ENCODE data around the gene DNAJC5. TPM values are rescaled to one million over a fixed set of nuclear protein-coding genes. Genes with fewer than 3 reads are reported as not detected.
"Not testable (repeated sequence)": the region's sequence is repeated elsewhere in the genome, so short reads cannot be mapped to it uniquely, and the experiment has no call there.

Gene DNAJC5
- total and polyA plus RNA-seq, 2 experiments from 2014 or later = 22.4 to 68.0 TPM

DNA sequence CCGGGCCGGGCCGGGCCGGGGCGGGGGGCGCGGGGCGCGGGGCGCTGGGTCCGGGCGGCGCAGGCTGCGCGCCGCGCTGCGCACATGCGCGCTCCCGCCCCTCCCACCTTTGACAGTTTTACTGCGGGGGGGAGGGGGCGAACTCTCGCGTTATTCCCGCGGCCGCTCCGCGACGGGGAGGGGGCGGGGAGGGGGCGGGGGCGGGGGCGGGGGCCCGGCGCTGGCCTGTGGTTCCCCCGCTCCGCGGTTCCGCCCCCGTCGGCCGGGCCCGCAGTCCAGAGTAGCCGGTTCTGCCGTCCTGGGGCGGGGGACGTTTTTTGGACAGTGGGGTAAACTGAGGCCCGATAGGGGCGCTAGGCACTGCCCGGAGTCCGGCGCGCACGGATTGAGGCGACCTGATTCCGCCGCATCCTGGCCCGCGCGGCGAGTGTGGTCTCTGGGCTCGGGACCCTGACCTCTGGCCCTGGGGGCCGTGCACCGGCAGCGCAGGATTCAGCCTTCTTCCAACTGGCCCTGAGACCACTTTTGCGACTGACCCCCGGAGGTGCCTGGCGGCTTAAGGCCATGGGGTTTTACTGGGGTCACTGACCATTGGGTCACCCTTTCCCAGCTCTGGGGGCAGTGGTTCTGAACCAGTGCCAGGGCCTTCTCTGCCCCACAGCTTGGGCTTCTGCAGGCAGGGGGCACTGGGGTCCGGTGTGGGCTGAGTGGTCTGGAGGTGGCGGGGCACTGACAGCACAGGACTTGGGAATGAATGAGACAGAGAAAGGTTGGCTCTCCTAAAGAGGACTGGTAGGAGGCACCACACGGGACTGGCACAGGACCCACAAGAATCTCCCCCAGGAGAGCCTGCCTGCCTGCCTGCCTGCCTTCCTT lies 75.2 kb downstream of the DNAJC5 start, which contains the start of gene ZNF512B:
TSS of gene ZNF512B (minus strand) at position 93 of the 876 bp plus-strand sequence. CDS start 1,980 bp downstream, outside the sequence.
- Histone ChIP-seq H3K79me2 (ENCODE audit: insufficient read depth) (peaks cover 14% of the 10 kb centered on the region), H3K4me2 (ENCODE audit: unreplicated experiment) (peak within 1 kb of the TSS; percentile 84), H3K27ac (no peak within 1 kb of the TSS), H3K4me3 (peak within 1 kb of the TSS; percentile 83), H3K4me1 (ENCODE audit: insufficient read depth) (peaks cover 5% of the 10 kb centered on the region), H3K9me3 (ENCODE audit: low read depth) (no peaks in the 10 kb centered on the region), H3K27me3 (replicated peaks; ENCODE audit: insufficient read depth) (no peaks in the 10 kb centered on the region), H3K9me2 (ENCODE audit: insufficient read depth) (no peaks in the 10 kb centered on the region), H3K36me3 (ENCODE audit: low read depth) (no peaks in the 10 kb centered on the region), H3K9ac (peak within 1 kb of the TSS; percentile 88), H2AFZ (peak within 1 kb of the TSS; percentile 74), H3F3A (ENCODE audit: insufficient read depth) (peaks cover 8% of the 10 kb centered on the region), H4K20me1 (ENCODE audit: insufficient read depth) (no peaks in the 10 kb centered on the region)
- in situ Hi-C loops (cut with MboI) = no loop called here
- TF ChIP-seq EZH2 (IDR thresholded peaks at IDR 0.05; ENCODE audit: insufficient read depth, poor library complexity, severe bottlenecking) (no peak), EZH2phosphoT487 (IDR thresholded peaks at IDR 0.05; ENCODE audit: insufficient read depth, low read depth) (no peak)
- 3 to 6% methylated on average over 28 to 58 of the region's 73 CpGs for WGBS, 2 experiments (ENCODE audit: low coverage in 1 of 2, low lambda C conversion rate in 2 of 2, missing lambda C conversion rate in 2 of 2)
- peak; percentile 76 for DNase-seq

DNA sequence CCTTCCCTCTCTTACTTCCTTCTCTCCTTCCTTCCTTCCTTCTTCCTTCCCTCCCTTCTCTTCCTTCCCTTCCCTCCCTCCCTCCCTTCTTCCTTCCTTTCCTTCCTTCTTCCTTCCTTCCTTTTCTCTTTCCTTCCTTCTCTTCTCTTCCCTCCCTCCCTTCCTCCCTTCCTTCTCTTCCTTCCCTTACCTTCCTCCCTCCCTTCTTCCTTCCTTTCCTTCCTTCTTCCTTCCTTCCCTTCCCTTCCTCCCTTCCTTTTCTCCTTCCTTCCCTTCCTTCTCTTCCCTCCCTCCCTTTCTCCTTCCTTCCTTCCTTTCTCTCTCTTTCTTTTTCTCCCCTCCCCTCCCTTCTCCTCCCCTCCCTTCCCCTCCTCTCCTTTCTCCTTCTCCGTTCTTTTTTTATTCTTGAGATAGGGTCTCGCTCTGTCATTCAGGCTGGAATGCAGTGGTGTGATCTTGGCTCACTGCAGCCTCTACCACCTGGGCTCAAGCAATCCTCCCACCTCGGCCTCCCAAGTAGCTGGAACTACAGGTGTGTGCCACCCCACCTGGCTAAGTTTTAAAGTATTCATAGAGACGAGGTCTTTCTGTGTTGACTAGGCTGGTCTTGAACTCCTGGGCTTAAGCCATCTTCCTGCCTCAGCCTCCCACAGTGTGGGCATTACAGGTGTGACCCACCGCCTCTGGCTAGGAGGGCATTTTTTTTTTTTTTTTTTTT lies 75.9 kb downstream of the DNAJC5 start:
- no peaks in the 10 kb centered on the region for H3K9me2 ChIP-seq (ENCODE audit: insufficient read depth)
- TF ChIP-seq EZH2 (IDR thresholded peaks at IDR 0.05; ENCODE audit: insufficient read depth, poor library complexity, severe bottlenecking) = no peak
- TF ChIP-seq EZH2phosphoT487 (IDR thresholded peaks at IDR 0.05; ENCODE audit: insufficient read depth, low read depth) = no peak
- H3K27ac ChIP-seq = no peak overlapping the region
- no peak overlapping the region for H3K4me3 ChIP-seq
- H3K4me2 ChIP-seq (ENCODE audit: unreplicated experiment) = no peak overlapping the region
- H3K9me3 ChIP-seq (ENCODE audit: low read depth) = no peaks in the 10 kb centered on the region
- no peak for DNase-seq
- H4K20me1 ChIP-seq (ENCODE audit: insufficient read depth) = no peaks in the 10 kb centered on the region
- H3F3A ChIP-seq (ENCODE audit: insufficient read depth) = peaks cover 8% of the 10 kb centered on the region
- H3K79me2 ChIP-seq (ENCODE audit: insufficient read depth) = peaks cover 14% of the 10 kb centered on the region
- 79 to 84% methylated on average over 5 of the region's 5 CpGs for WGBS, 2 experiments (ENCODE audit: low coverage in 1 of 2, low lambda C conversion rate in 2 of 2, missing lambda C conversion rate in 2 of 2)
- no peak overlapping the region for H2AFZ ChIP-seq
- in situ Hi-C loops (cut with MboI) = no loop called here
- H3K9ac ChIP-seq = no peak overlapping the region
- no peaks in the 10 kb centered on the region for H3K36me3 ChIP-seq (ENCODE audit: low read depth)
- peaks cover 5% of the 10 kb centered on the region for H3K4me1 ChIP-seq (ENCODE audit: insufficient read depth)
- H3K27me3 ChIP-seq (replicated peaks; ENCODE audit: insufficient read depth) = no peaks in the 10 kb centered on the region

- H3K9me3 ChIP-seq (ENCODE audit: low read depth); H3K4me1 ChIP-seq (ENCODE audit: insufficient read depth); H3K4me2 ChIP-seq (ENCODE audit: unreplicated experiment); H3K27me3 ChIP-seq (replicated peaks; ENCODE audit: insufficient read depth); DNase-seq; H4K20me1 ChIP-seq (ENCODE audit: insufficient read depth); H3K4me3 ChIP-seq; H3K36me3 ChIP-seq (ENCODE audit: low read depth); H3K9me2 ChIP-seq (ENCODE audit: insufficient read depth); H3K27ac ChIP-seq; in situ Hi-C loops (cut with MboI); H3F3A ChIP-seq (ENCODE audit: insufficient read depth); H3K9ac ChIP-seq; H2AFZ ChIP-seq: not testable (repeated sequence)
- H3K79me2 ChIP-seq (ENCODE audit: insufficient read depth) = peaks cover 14% of the 10 kb centered on the region
- WGBS, 2 experiments (ENCODE audit: low coverage in 1 of 2, low lambda C conversion rate in 2 of 2, missing lambda C conversion rate in 2 of 2) = 80 to 85% methylated on average over 10 of the region's 10 CpGs
These were observed 77.0 kb downstream of the DNAJC5 start for GRCh38 chr20:63971960-63972311.

DNA sequence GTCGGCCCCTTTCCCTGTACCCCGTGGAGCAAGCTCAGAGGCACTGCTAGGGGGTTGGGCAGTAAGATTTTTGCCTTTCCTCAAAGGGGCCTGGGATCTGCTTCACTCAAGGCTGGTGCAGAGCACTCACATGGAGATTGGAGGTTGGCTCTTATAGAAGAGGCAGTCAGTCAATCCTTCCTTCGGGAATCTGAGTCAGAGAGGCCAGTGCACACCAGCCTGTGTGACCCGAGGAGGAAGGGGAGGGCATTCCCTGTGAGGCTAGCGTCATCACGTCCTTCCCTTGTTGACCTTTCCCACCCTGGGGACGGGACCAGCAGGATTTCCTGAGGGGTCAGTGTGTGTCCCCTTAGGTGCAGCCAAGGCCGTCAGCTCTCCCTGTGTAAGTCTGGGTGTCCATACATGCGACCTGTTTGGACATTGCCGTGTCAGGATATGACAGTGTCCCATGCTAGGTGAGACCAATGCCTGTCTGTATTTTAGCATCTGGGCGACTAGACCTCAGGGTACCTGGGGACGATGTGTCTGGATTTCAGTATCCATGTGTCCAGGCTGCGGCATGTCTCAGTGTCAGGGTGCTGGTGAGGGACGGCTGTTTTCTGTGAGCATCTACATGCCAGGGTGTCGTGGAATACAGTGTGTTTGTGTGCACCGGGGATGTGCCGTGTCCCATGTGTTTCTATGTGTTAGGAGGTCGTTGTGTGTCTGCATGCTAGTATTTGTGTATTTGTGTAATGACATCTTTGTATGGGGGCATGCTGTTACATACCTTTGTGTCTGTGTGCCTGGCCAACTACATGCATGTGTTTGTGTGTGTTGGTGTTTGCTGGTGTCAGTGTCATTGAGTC lies 77.6 kb downstream of the DNAJC5 start:
- no peak overlapping the region for H2AFZ ChIP-seq

More for the DNA sequence above, 77.6 kb downstream of the DNAJC5 start:
- in situ Hi-C loops (cut with MboI) = no loop called here
- H3K27ac ChIP-seq = no peak overlapping the region
- H4K20me1 ChIP-seq (ENCODE audit: insufficient read depth) = no peaks in the 10 kb centered on the region
- H3K79me2 ChIP-seq (ENCODE audit: insufficient read depth) = peaks cover 14% of the 10 kb centered on the region
- peaks cover 5% of the 10 kb centered on the region for H3K4me1 ChIP-seq (ENCODE audit: insufficient read depth)
- no peaks in the 10 kb centered on the region for H3K27me3 ChIP-seq (replicated peaks; ENCODE audit: insufficient read depth)
- H3K36me3 ChIP-seq (ENCODE audit: low read depth) = no peaks in the 10 kb centered on the region
- no peak overlapping the region for H3K4me2 ChIP-seq (ENCODE audit: unreplicated experiment)
- DNase-seq = no peak
- no peaks in the 10 kb centered on the region for H3K9me2 ChIP-seq (ENCODE audit: insufficient read depth)
- H3K9me3 ChIP-seq (ENCODE audit: low read depth) = no peaks in the 10 kb centered on the region
- no peak overlapping the region for H3K4me3 ChIP-seq
- H3F3A ChIP-seq (ENCODE audit: insufficient read depth) = peaks cover 8% of the 10 kb centered on the region
- no peak overlapping the region for H3K9ac ChIP-seq
- TF ChIP-seq EZH2 (IDR thresholded peaks at IDR 0.05; ENCODE audit: insufficient read depth, poor library complexity, severe bottlenecking) (no peak), EZH2phosphoT487 (IDR thresholded peaks at IDR 0.05; ENCODE audit: insufficient read depth, low read depth) (no peak)
- WGBS, 2 experiments (ENCODE audit: low coverage in 1 of 2, low lambda C conversion rate in 2 of 2, missing lambda C conversion rate in 2 of 2) = 78 to 79% methylated on average over 18 of the region's 18 CpGs

All from GM23248 (cell line).